GM12878 (cell line): ENCODE data around the gene CXorf65. TPM values are rescaled to one million over a fixed set of nuclear protein-coding genes. Genes with fewer than 3 reads are reported as not detected.

Source experiments
- ATAC-seq: fragments of 200-7000 bp; cut with Tn5 transposase; 3 replicates; pipeline ENCODE4 v1.9.1; 2020; ENCODE audit warnings: mild to moderate bottlenecking, moderate library complexity
- BruUV-seq: library from RNA; stranded (reverse); fragments of 400-500 nt; replicated peaks from 2 replicates; lab custom pipeline; 2021; lab: Mats Ljungman, UMichigan
- CTCF ChIA-PET: fragments of 300-600 bp; sonication (Branson Sonifier 250); formaldehyde crosslinking; extraction: SDS; loops from one replicate; lab custom pipeline; 2021; ENCODE audit warnings: inconsistent platforms; lab: Yijun Ruan, JAX
- POLR2A ChIA-PET: fragments of 350-600 bp; formaldehyde crosslinking; extraction: SDS; loops from one replicate; lab custom pipeline; 2021; ENCODE audit warnings: inconsistent platforms; lab: Charles Lee
- RAD21 ChIA-PET: fragments of 300-600 bp; sonication (Branson Sonifier 250); formaldehyde crosslinking; loops from one replicate; lab custom pipeline; 2023; ENCODE audit warnings: antibody characterized with exemption; ENCODE audit not compliant: unreplicated experiment; lab: Charles Lee
- SMC1A ChIA-PET: fragments of 300-600 bp; sonication (Branson Sonifier 250); formaldehyde crosslinking; loops from one replicate; lab custom pipeline; 2023; ENCODE audit not compliant: unreplicated experiment, uncharacterized antibody; lab: Charles Lee
- DNase-seq: peaks from one replicate; pipeline ENCODE4 v3.0.0-alpha.2; 2011; ENCODE audit warnings: low read depth, low spot score
- FAIRE-seq: peaks from 3 replicates; lab custom pipeline; 2011; peaks lifted over from hg19 to GRCh38; lab: Jason Lieb, UNC
- H2AFZ ChIP-seq: 2 replicates; pipeline ENCODE4 v1.6.0; 2011; ENCODE audit warnings: low read depth, low read length, control low read depth; ENCODE audit not compliant: control insufficient read depth
- H3K27ac ChIP-seq: 2 replicates; pipeline ENCODE4 v1.5.1; 2011; ENCODE audit warnings: control low read depth; ENCODE audit not compliant: control insufficient read depth, insufficient read depth
- H3K27me3 ChIP-seq, 2 experiments: replicated peaks in 1 of 2; 2 replicates each; pipeline versions ENCODE4 v1.6.0 to v1.6.1; 2011; ENCODE audit warnings: low read length in 1 of 2; ENCODE audit not compliant: control insufficient read depth in 2 of 2, insufficient read depth in 2 of 2
- H3K36me3 ChIP-seq, 2 experiments: 2 replicates each; pipeline ENCODE4 v1.5.1; 2011; ENCODE audit warnings: low read length in 1 of 2; ENCODE audit not compliant: control insufficient read depth in 2 of 2, insufficient read depth in 2 of 2
- H3K4me1 ChIP-seq: 2 replicates; pipeline ENCODE4 v1.6.1; 2011; ENCODE audit warnings: mild to moderate bottlenecking, low read length, moderate library complexity, mixed read lengths; ENCODE audit not compliant: control insufficient read depth, insufficient read depth
- H3K4me2 ChIP-seq: 2 replicates; pipeline ENCODE4 v1.6.0; 2011; ENCODE audit warnings: control low read depth; ENCODE audit not compliant: control insufficient read depth, insufficient read depth
- H3K4me3 ChIP-seq: fragments of 200-600 bp; sonication (generic); 2 replicates; pipeline ENCODE4 v1.5.1; 2016
- H3K79me2 ChIP-seq: 2 replicates; pipeline ENCODE4 v1.6.0; 2011; ENCODE audit warnings: low read length; ENCODE audit not compliant: control insufficient read depth, insufficient read depth
- H3K9ac ChIP-seq: 2 replicates; pipeline ENCODE4 v1.8.0; 2011; ENCODE audit warnings: low read length, control low read depth, mixed read lengths; ENCODE audit not compliant: control insufficient read depth, insufficient read depth
- H3K9me3 ChIP-seq: replicated peaks from 3 replicates; pipeline ENCODE4 v1.5.1; 2011; ENCODE audit warnings: mild to moderate bottlenecking, low read length; ENCODE audit not compliant: control insufficient read depth, insufficient read depth
- H4K20me1 ChIP-seq: 2 replicates; pipeline ENCODE4 v1.6.0; 2011; ENCODE audit not compliant: control insufficient read depth, insufficient read depth
- ATF2 ChIP-seq: IDR thresholded peaks from 2 replicates; pipeline ENCODE4 v1.6.1; 2012; ENCODE audit warnings: low read length, inconsistent platforms
- BACH1 ChIP-seq: fragments of 450-650 bp; IDR thresholded peaks from 2 replicates; pipeline ENCODE4 v1.6.1; 2017; ENCODE audit warnings: mild to moderate bottlenecking, borderline replicate concordance
- CBFB ChIP-seq: IDR thresholded peaks from 2 replicates; pipeline ENCODE4 v1.6.1; 2016; ENCODE audit warnings: antibody characterized with exemption, low read depth
- EGR1 ChIP-seq, 2 experiments: IDR thresholded peaks; 1 replicate in 1 of 2; 2 replicates in 1 of 2; pipeline ENCODE4 v1.6.1; 2011 to 2012; ENCODE audit warnings: low read depth in 2 of 2, low read length in 2 of 2, borderline replicate concordance in 1 of 2, mild to moderate bottlenecking in 1 of 2, moderate library complexity in 1 of 2
- EP300 ChIP-seq, 2 experiments: fragments of 150-350 bp in 1 of 2; IDR thresholded peaks; 2 replicates each; pipeline ENCODE4 v1.6.1; 2011 to 2012; ENCODE audit warnings: low read depth in 2 of 2, low read length in 2 of 2, borderline replicate concordance in 1 of 2, improper control_type of control experiment in 1 of 2, inconsistent platforms in 1 of 2; ENCODE audit not compliant: control insufficient read depth in 1 of 2
- ETV6 ChIP-seq, 2 experiments: fragments of 450-650 bp in 1 of 2; IDR thresholded peaks in 1 of 2; conservative IDR thresholded peaks in 1 of 2; 2 replicates each; pipeline ENCODE4 v1.6.1; 2014; ENCODE audit warnings: antibody characterized with exemption in 1 of 2, borderline replicate concordance in 1 of 2, low read depth in 1 of 2, mild to moderate bottlenecking in 1 of 2, moderate library complexity in 1 of 2
- FOXM1 ChIP-seq: IDR thresholded peaks from 2 replicates; pipeline ENCODE4 v1.6.1; 2012; ENCODE audit warnings: low read depth, mild to moderate bottlenecking, inconsistent platforms, low read length, moderate library complexity
- HDGF ChIP-seq: fragments of 450-650 bp; IDR thresholded peaks from 2 replicates; pipeline ENCODE4 v1.6.1; 2016; ENCODE audit warnings: antibody characterized with exemption
- IKZF1 ChIP-seq: fragments of 450-650 bp; conservative IDR thresholded peaks from 2 replicates; pipeline ENCODE4 v1.6.1; 2017; ENCODE audit warnings: antibody characterized with exemption, mild to moderate bottlenecking
- KAT2A ChIP-seq: conservative IDR thresholded peaks from 2 replicates; pipeline ENCODE4 v1.6.1; 2011; ENCODE audit warnings: low read depth, low read length; ENCODE audit not compliant: control insufficient read depth
- MEF2B ChIP-seq: fragments of 450-650 bp; IDR thresholded peaks from 2 replicates; pipeline ENCODE4 v1.6.1; 2018; ENCODE audit warnings: mild to moderate bottlenecking, moderate library complexity; ENCODE audit not compliant: partially characterized antibody, poor library complexity, severe bottlenecking
- NBN ChIP-seq: fragments of 450-650 bp; IDR thresholded peaks from 2 replicates; pipeline ENCODE4 v1.6.1; 2016
- NFIC ChIP-seq: IDR thresholded peaks from 2 replicates; pipeline ENCODE4 v1.6.1; 2012; ENCODE audit warnings: low read depth, mild to moderate bottlenecking, inconsistent platforms, low read length, moderate library complexity
- PAX8 ChIP-seq: fragments of 450-650 bp; IDR thresholded peaks from 2 replicates; pipeline ENCODE4 v1.6.1; 2017; ENCODE audit warnings: mild to moderate bottlenecking, moderate library complexity
- POLR2AphosphoS5 ChIP-seq: IDR thresholded peaks from 2 replicates; pipeline ENCODE4 v1.6.1; 2011; ENCODE audit warnings: mild to moderate bottlenecking, low read length, inconsistent platforms
- SKIL ChIP-seq: fragments of 450-650 bp; IDR thresholded peaks from 2 replicates; pipeline ENCODE4 v1.6.1; 2017; ENCODE audit warnings: mild to moderate bottlenecking, low read depth, inconsistent platforms; ENCODE audit not compliant: poor library complexity, severe bottlenecking
- TBL1XR1 ChIP-seq: IDR thresholded peaks from 2 replicates; pipeline ENCODE4 v1.6.1; 2012; ENCODE audit warnings: low read depth, low read length, improper control_type of control experiment
- TCF12 ChIP-seq: IDR thresholded peaks from 2 replicates; pipeline ENCODE4 v1.6.1; 2011; ENCODE audit warnings: low read depth, mild to moderate bottlenecking, low read length
- WGBS: methylation state at CpG from one replicate; pipeline ENCODE4 v1.1.6; 2016; ENCODE audit warnings: low lambda C conversion rate; ENCODE audit not compliant: insufficient replicate concordance, insufficient coverage; ENCODE audit errors: missing lambda C conversion rate; 5-methylcytosine and 5-hydroxymethylcytosine counted together
- in situ Hi-C: fragments of 300-500 bp; cut with MboI; formaldehyde crosslinking; loops from 9 replicates; pipeline ENCODE4 v1.14.3; 2018; ENCODE audit warnings: mixed read lengths
- intact Hi-C: fragments of 100-400 bp; cut with micrococcal nuclease; formaldehyde crosslinking; loops from one replicate; pipeline ENCODE4 v1.14.2; 2022; ENCODE audit not compliant: unreplicated experiment
- polyA plus RNA-seq, 11 experiments: library from polyadenylated mRNA; depleted of rRNA in 4 of 11; unstranded in 6 of 11; stranded (reverse) in 5 of 11; fragments of >200 nt; fragmentation: Nextera tagmentation in 4 of 11; fragmentation: Illumina TruSeq in 1 of 11; extraction: Ambion mirVana in 4 of 11; extraction: Trizol in 1 of 11; gene quantifications; 1 replicate in 1 of 11; 2 replicates in 10 of 11; pipeline versions ENCODE4 v1.2.1 to v1.2.3, GENCODE V29; 2011 to 2016; ENCODE audit warnings: inconsistent platforms in 2 of 11, missing spikeins in 2 of 11, low read depth in 1 of 11
- total RNA-seq, 4 experiments: library from RNA; depleted of rRNA in 3 of 4; stranded (reverse); fragments of >200 nt in 3 of 4; fragmentation: Illumina TruSeq in 1 of 4; extraction: Trizol in 1 of 4; gene quantifications; 2 replicates each; pipeline versions ENCODE4 v1.2.1 to v1.2.3, GENCODE V29; 2013 to 2021

CXorf65 gene
- total and polyA plus RNA-seq, 10 of the 15 experiments (the other 5 are each of a cell fraction or from before 2014, with no cell fraction given): 0.82 to 4.8 (median 2.3) TPM

GRCh38 chrX:71103110-71103983 is 3.2 kb downstream of the CXorf65 start:
- SMC1A ChIA-PET: interaction anchor here (0.9 to 6.2 kb wide), 4 partner anchors 8 to 79 kb away, joined by 5 to 46 read pairs (median 31); partner anchors contain the start of genes IL2RG and MED12
- no TSS peak for BruUV-seq
- Histone ChIP-seq H3K4me3 (peak overlapping the region; percentile 42), H3K4me2 (peak overlapping the region; percentile 64; the same call in 1 of the 2 replicates), H3K27me3 (no peaks in the 10 kb centered on the region), H3K36me3 (no peaks in the 10 kb centered on the region), H3K9me3 (no peaks in the 10 kb centered on the region; the same call in 2 of the 3 replicates), H3K4me1 (peaks cover 3% of the 10 kb centered on the region; the same call in 1 of the 2 replicates), H3K79me2 (peaks cover 6% of the 10 kb centered on the region; the same call in 1 of the 2 replicates), H4K20me1 (no peaks in the 10 kb centered on the region), H2AFZ (no peak overlapping the region), H3K27ac (peak overlapping the region; percentile 61), H3K9ac (peak overlapping the region; percentile 38; the same call in 1 of the 2 replicates)
- CTCF ChIA-PET: interaction anchor here (1.3 to 5.2 kb wide), 4 partner anchors 9 to 105 kb away, joined by 5 to 82 read pairs (median 44); partner anchors contain the start of gene IL2RG
- FAIRE-seq: peak; percentile 84
- POLR2A ChIA-PET: interaction anchor here (0.6 to 5.8 kb wide), 5 partner anchors 9 to 151 kb away, joined by 3 to 60 read pairs (median 4); partner anchors contain the start of genes IL2RG, MED12 and ZMYM3
- ATAC-seq: peak; percentile 76
- intact Hi-C loops: loop anchor here (1.0 kb wide), 1 partner anchor 26 kb away; no protein-coding TSS in a partner anchor
- no peak for DNase-seq
- 6% methylated on average over 8 of the region's 10 CpGs for whole genome bisulfite sequencing
- in situ Hi-C loops: no loop called here
- RAD21 ChIA-PET: interaction anchor here (0.6 to 3.3 kb wide), 5 partner anchors 8 to 185 kb away, joined by 3 to 28 read pairs (median 7); partner anchors contain the start of genes IL2RG and MED12
- TF ChIP-seq CBFB: no peak
- TF ChIP-seq POLR2AphosphoS5: no peak
- TF ChIP-seq PAX8: no peak
- no peak for TF ChIP-seq FOXM1
- TF ChIP-seq IKZF1: peak; percentile 36
- peak; percentile 55; the same call in 1 of the 2 replicates for TF ChIP-seq NFIC
- no peak for TF ChIP-seq ETV6 (conservative IDR thresholded peaks at IDR 0.05 in 1 of 2, IDR thresholded peaks at IDR 0.05 in 1 of 2; ENCODE audit: borderline replicate concordance in 1 of 2, low read depth in 1 of 2)
- TF ChIP-seq TBL1XR1: 0 out of 2 replicates have a peak, but pooled peaks have one; percentile 34
- TF ChIP-seq EGR1 (IDR thresholded peaks at IDR 0.05; ENCODE audit: borderline replicate concordance in 1 of 2, low read depth in 2 of 2, low read length in 2 of 2): peak in 1 of 2 experiments; percentile 87; a peak in 2 of 3 replicates
- no peak for TF ChIP-seq BACH1
- 0 out of 2 replicates have a peak, but pooled peaks have one; percentile 63 for TF ChIP-seq NBN
- peak; percentile 26 to 43; a peak in 1 of 4 replicates for TF ChIP-seq EP300 (IDR thresholded peaks at IDR 0.05; ENCODE audit: borderline replicate concordance in 1 of 2, control insufficient read depth in 1 of 2, low read depth in 2 of 2, low read length in 2 of 2)
- TF ChIP-seq HDGF: 0 out of 2 replicates have a peak, but pooled peaks have one; percentile 23
- peak; percentile 36; the same call in 1 of the 2 replicates for TF ChIP-seq TCF12
- TF ChIP-seq SKIL: no peak
- TF ChIP-seq KAT2A: no peak
- TF ChIP-seq MEF2B: peak; percentile 69
- TF ChIP-seq ATF2: no peak
